Panc1 (cell line): ENCODE results near the gene ERCC1. TPM values are rescaled to one million over a fixed set of nuclear protein-coding genes. Genes with fewer than 3 reads are reported as not detected.

Source experiments
- ATAC-seq: fragments of 200-7000 bp; cut with Tn5 transposase; 2 replicates; pipeline ENCODE4 v1.9.1; 2020; ENCODE audit warnings: mild to moderate bottlenecking, moderate library complexity
- BruUV-seq: library from RNA; stranded (reverse); fragments of 400-500 nt; replicated peaks from 2 replicates; lab custom pipeline; 2021; lab: Mats Ljungman, UMichigan
- CTCF ChIA-PET: fragments of 300-600 bp; sonication (Branson Sonifier 250); formaldehyde crosslinking; loops from one replicate; lab custom pipeline; 2022; ENCODE audit warnings: antibody characterized with exemption; lab: Charles Lee
- POLR2A ChIA-PET: fragments of 300-600 bp; sonication (Branson Sonifier 250); formaldehyde crosslinking; loops from one replicate; lab custom pipeline; 2022; ENCODE audit warnings: antibody characterized with exemption; lab: Charles Lee
- DNase-seq: peaks from one replicate; pipeline ENCODE4 v3.0.0-alpha.2; 2010; ENCODE audit warnings: low read depth, low spot score
- H3K27ac ChIP-seq: 2 replicates; pipeline ENCODE4 v1.5.1; 2011; ENCODE audit warnings: mild to moderate bottlenecking, low read length, inconsistent platforms
- H3K27me3 ChIP-seq: fragments of 200-500 bp; sonication (Bioruptor generic); 2 replicates; pipeline ENCODE4 v1.6.0; 2014; ENCODE audit warnings: low read length, inconsistent platforms; ENCODE audit not compliant: control insufficient read depth, insufficient read depth
- H3K36me3 ChIP-seq: fragments of 200-500 bp; sonication (Bioruptor generic); 2 replicates; pipeline ENCODE4 v1.5.1; 2014; ENCODE audit warnings: inconsistent platforms, mild to moderate bottlenecking, low read length, moderate library complexity; ENCODE audit not compliant: control insufficient read depth, insufficient read depth
- H3K4me1 ChIP-seq: 2 replicates; pipeline ENCODE4 v1.5.1; 2011; ENCODE audit warnings: inconsistent platforms, mild to moderate bottlenecking, low read length, moderate library complexity; ENCODE audit not compliant: control insufficient read depth, insufficient read depth
- H3K4me3 ChIP-seq, 2 experiments: 2 replicates each; pipeline ENCODE4 v1.5.1; 2011 to 2012; ENCODE audit warnings: low read depth in 2 of 2, low read length in 2 of 2, mild to moderate bottlenecking in 2 of 2, inconsistent platforms in 1 of 2, moderate library complexity in 1 of 2
- H3K9me3 ChIP-seq: fragments of 200-500 bp; sonication (Bioruptor generic); 2 replicates; pipeline ENCODE4 v1.5.1; 2014; ENCODE audit warnings: low read depth, mild to moderate bottlenecking, inconsistent platforms, low read length, moderate library complexity; ENCODE audit not compliant: control insufficient read depth, insufficient read depth
- POLR2AphosphoS5 ChIP-seq: IDR thresholded peaks from 2 replicates; pipeline ENCODE4 v1.6.1; 2012; ENCODE audit warnings: mild to moderate bottlenecking, low read depth, low read length, moderate library complexity
- REST ChIP-seq, 2 experiments: IDR thresholded peaks; 2 replicates each; pipeline ENCODE4 v1.6.1; 2011 to 2012; ENCODE audit warnings: low read depth in 2 of 2, control low read depth in 1 of 2, low read length in 1 of 2, mild to moderate bottlenecking in 1 of 2, moderate library complexity in 1 of 2; ENCODE audit not compliant: insufficient read depth in 1 of 2
- SIN3A ChIP-seq: IDR thresholded peaks from 2 replicates; pipeline ENCODE4 v1.6.1; 2012; ENCODE audit warnings: low read depth, mild to moderate bottlenecking, low read length, moderate library complexity, borderline replicate concordance; ENCODE audit not compliant: insufficient read depth
- TCF7L2 ChIP-seq: IDR thresholded peaks from 2 replicates; pipeline ENCODE4 v1.6.1; 2011; ENCODE audit warnings: mild to moderate bottlenecking, low read depth, low read length, inconsistent platforms
- in situ Hi-C: cut with HindIII; loops from 2 replicates; pipeline ENCODE4 v1.10.0; 2016; ENCODE audit warnings: low sequenced_read_pairs, low pct_unique_long_range_greater_than_20kb
- intact Hi-C: fragments of 100-400 bp; cut with micrococcal nuclease; formaldehyde crosslinking; loops from one replicate; pipeline ENCODE4 v1.10.0; 2022; ENCODE audit not compliant: unreplicated experiment
- total RNA-seq: library from RNA; stranded (reverse); gene quantifications from one replicate; pipeline ENCODE4 v1.2.1, GENCODE V29; 2021; ENCODE audit not compliant: unreplicated experiment
- TF ChIP-seq, protein P1 (sequence below): fragments of 450-650 bp; IDR thresholded peaks from 2 replicates; pipeline ENCODE4 v1.5.1; 2017; ENCODE audit warnings: mild to moderate bottlenecking

Gene ERCC1
- total RNA-seq, 1 experiment from 2014 or later, result 80.3 TPM

- POLR2A ChIA-PET, result interaction anchor here (0.6 to 1.4 kb wide), 8 partner anchors 8 to 63 kb away, joined by 3 to 20 read pairs (median 4); partner anchors contain the start of gene PPP1R13L
- intact Hi-C loops, result no loop called here
- Histone ChIP-seq H3K36me3 (no peaks in the 10 kb centered on the region; the same call in 1 of the 2 replicates), H3K9me3 (no peaks in the 10 kb centered on the region), H3K4me3 (peak overlapping the region; percentile 75 to 84), H3K27me3 (no peaks in the 10 kb centered on the region), H3K4me1 (no peaks in the 10 kb centered on the region; the same call in 1 of the 2 replicates), H3K27ac (no peak overlapping the region)
- BruUV-seq, result no TSS peak
- DNase-seq (no peak), ATAC-seq (no peak)
- TF ChIP-seq, protein P1, sequence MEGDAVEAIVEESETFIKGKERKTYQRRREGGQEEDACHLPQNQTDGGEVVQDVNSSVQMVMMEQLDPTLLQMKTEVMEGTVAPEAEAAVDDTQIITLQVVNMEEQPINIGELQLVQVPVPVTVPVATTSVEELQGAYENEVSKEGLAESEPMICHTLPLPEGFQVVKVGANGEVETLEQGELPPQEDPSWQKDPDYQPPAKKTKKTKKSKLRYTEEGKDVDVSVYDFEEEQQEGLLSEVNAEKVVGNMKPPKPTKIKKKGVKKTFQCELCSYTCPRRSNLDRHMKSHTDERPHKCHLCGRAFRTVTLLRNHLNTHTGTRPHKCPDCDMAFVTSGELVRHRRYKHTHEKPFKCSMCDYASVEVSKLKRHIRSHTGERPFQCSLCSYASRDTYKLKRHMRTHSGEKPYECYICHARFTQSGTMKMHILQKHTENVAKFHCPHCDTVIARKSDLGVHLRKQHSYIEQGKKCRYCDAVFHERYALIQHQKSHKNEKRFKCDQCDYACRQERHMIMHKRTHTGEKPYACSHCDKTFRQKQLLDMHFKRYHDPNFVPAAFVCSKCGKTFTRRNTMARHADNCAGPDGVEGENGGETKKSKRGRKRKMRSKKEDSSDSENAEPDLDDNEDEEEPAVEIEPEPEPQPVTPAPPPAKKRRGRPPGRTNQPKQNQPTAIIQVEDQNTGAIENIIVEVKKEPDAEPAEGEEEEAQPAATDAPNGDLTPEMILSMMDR, result no peak
- no peak for TF ChIP-seq REST (IDR thresholded peaks at IDR 0.05; ENCODE audit: insufficient read depth in 1 of 2, low read depth in 2 of 2, low read length in 1 of 2)
- TF ChIP-seq TCF7L2, result no peak
- TF ChIP-seq SIN3A, result no peak
- no peak for TF ChIP-seq POLR2AphosphoS5
- in situ Hi-C loops, result no loop called here
- CTCF ChIA-PET, result no interaction called here
Observed at GRCh38 chr19:45467115-45467455, 43.4 kb upstream of the ERCC1 start.

DNA sequence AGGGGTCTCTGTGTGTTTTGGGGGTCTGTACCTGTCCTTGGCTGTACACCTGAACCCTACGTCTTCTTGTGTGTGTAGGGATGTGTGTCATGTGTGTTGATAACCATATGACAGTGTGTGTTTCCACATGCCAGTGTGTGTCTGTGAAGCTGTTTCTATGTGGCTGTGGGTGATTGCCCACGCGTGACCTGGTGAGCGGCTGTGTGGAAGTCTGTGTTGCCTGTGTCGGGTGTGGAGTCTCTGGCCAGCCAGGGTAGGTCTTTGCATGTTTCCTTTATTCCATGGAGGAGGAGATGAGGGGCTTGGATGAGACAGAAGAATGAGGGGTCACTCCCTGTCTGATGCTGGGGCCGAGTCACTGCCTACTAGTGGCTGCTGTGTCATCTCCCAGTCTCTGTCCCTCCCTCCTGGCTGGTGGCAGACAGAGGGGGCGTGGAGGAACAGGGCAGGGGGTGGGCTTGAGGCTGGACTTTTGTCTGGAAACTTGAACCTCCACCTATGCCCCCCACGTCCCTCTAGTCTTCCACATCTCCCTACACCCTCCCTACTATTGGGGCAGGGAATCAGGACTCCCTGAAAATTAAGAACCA is 41.2 kb upstream of the ERCC1 start:
- no TSS peak for BruUV-seq
- ATAC-seq, result no peak
- Histone ChIP-seq H3K36me3 (no peaks in the 10 kb centered on the region; the same call in 1 of the 2 replicates), H3K27me3 (no peaks in the 10 kb centered on the region), H3K9me3 (no peaks in the 10 kb centered on the region), H3K4me3 (no peak overlapping the region), H3K4me1 (no peaks in the 10 kb centered on the region; the same call in 1 of the 2 replicates), H3K27ac (no peak overlapping the region)
- ChIA-PET POLR2A (interaction anchor here (0.5 kb wide), 1 partner anchor 467 kb away, joined by 6 read pairs; no protein-coding TSS in a partner anchor), CTCF (no interaction called here)
- TF ChIP-seq REST (IDR thresholded peaks at IDR 0.05; ENCODE audit: insufficient read depth in 1 of 2, low read depth in 2 of 2, low read length in 1 of 2), result no peak
- no peak for TF ChIP-seq TCF7L2
- TF ChIP-seq SIN3A, result no peak
- no peak for TF ChIP-seq POLR2AphosphoS5
- TF ChIP-seq, protein P1, result no peak
- in situ Hi-C loops (no loop called here), intact Hi-C loops (no loop called here)
- no peak for DNase-seq
